Fibroblast of lung (primary cell): Measurements from ENCODE around the gene TNRC6C. TPM values are rescaled to one million over a fixed set of nuclear protein-coding genes. Genes with fewer than 3 reads are reported as not detected.

Source experiments
- DNase-seq, 2 donors: peaks; one replicate each; pipeline versions ENCODE4 v3.0.0 to v3.0.0-alpha.2; 2010; ENCODE audit warnings: low read depth in 2 of 2
- H2AFZ ChIP-seq: 2 replicates; pipeline ENCODE4 v1.5.1; 2012; ENCODE audit warnings: low read length, control low read depth, inconsistent platforms
- H3K27ac ChIP-seq: 2 replicates; pipeline ENCODE4 v1.5.1; 2011; ENCODE audit warnings: low read length, control low read depth; ENCODE audit not compliant: insufficient read depth
- H3K27me3 ChIP-seq: 2 replicates; pipeline ENCODE4 v1.5.1; 2011; ENCODE audit warnings: mild to moderate bottlenecking, low read length; ENCODE audit not compliant: control insufficient read depth, insufficient read depth
- H3K36me3 ChIP-seq: 2 replicates; pipeline ENCODE4 v1.5.1; 2011; ENCODE audit warnings: low read length; ENCODE audit not compliant: control insufficient read depth, insufficient read depth
- H3K4me1 ChIP-seq: 2 replicates; pipeline ENCODE4 v1.5.1; 2011; ENCODE audit warnings: low read length; ENCODE audit not compliant: control insufficient read depth, insufficient read depth; ENCODE audit errors: extremely low read depth
- H3K4me2 ChIP-seq: 2 replicates; pipeline ENCODE4 v1.5.1; 2011; ENCODE audit warnings: low read length, control low read depth; ENCODE audit not compliant: insufficient read depth; ENCODE audit errors: extremely low read depth
- H3K4me3 ChIP-seq, 4 experiments: fragments of 200-600 bp in 1 of 4; sonication (generic) in 1 of 4; replicated peaks in 1 of 4; 2 replicates each; pipeline ENCODE4 v1.5.1; 2011 to 2016; ENCODE audit warnings: low read length in 4 of 4, low read depth in 3 of 4, mild to moderate bottlenecking in 3 of 4, control low read depth in 2 of 4, inconsistent platforms in 1 of 4, mixed read lengths in 1 of 4; ENCODE audit not compliant: insufficient read depth in 1 of 4; ENCODE audit errors: control extremely low read depth in 1 of 4
- H3K79me2 ChIP-seq: 2 replicates; pipeline ENCODE4 v1.5.1; 2012; ENCODE audit warnings: mild to moderate bottlenecking, low read length, inconsistent platforms; ENCODE audit not compliant: control insufficient read depth, insufficient read depth
- H3K9ac ChIP-seq: 2 replicates; pipeline ENCODE4 v1.5.1; 2011; ENCODE audit warnings: mild to moderate bottlenecking, low read length, control low read depth; ENCODE audit not compliant: insufficient read depth
- H3K9me3 ChIP-seq: 2 replicates; pipeline ENCODE4 v1.5.1; 2012; ENCODE audit warnings: low read depth, low read length; ENCODE audit not compliant: control insufficient read depth, insufficient read depth
- H4K20me1 ChIP-seq: 2 replicates; pipeline ENCODE4 v1.5.1; 2011; ENCODE audit warnings: low read length; ENCODE audit not compliant: control insufficient read depth, insufficient read depth; ENCODE audit errors: extremely low read depth
- CTCF ChIP-seq, 2 donors: IDR thresholded peaks in 1 of 2; conservative IDR thresholded peaks in 1 of 2; 1 replicate in 1 of 2; 2 replicates in 1 of 2; pipeline ENCODE4 v1.5.1; 2011 to 2012; ENCODE audit warnings: low read length in 2 of 2, control low read depth in 1 of 2, inconsistent platforms in 1 of 2, low read depth in 1 of 2, mild to moderate bottlenecking in 1 of 2
- EZH2 ChIP-seq: IDR thresholded peaks from 2 replicates; pipeline ENCODE4 v1.5.1; 2012; ENCODE audit warnings: low read length, control low read depth, mild to moderate bottlenecking; ENCODE audit errors: missing control alignments
- polyA plus RNA-seq, 2 donors: library from polyadenylated mRNA; depleted of rRNA in 1 of 2; stranded (reverse) in 1 of 2; unstranded in 1 of 2; fragments of >200 nt; gene quantifications; 2 replicates each; pipeline ENCODE4 v1.2.1, GENCODE V29; 2011 to 2012; ENCODE audit warnings: missing spikeins in 1 of 2
- total RNA-seq: library from RNA; depleted of rRNA; stranded (reverse); fragments of >200 nt; gene quantifications from 2 replicates; pipeline ENCODE4 v1.2.1, GENCODE V29; 2014

The TNRC6C gene
- total and polyA plus RNA-seq, 2 donors (not counting 1 experiment from before 2014, with no cell fraction given): 2.1 to 4.6 TPM

GRCh38 chr17:78002166-78002565 is 43.7 kb downstream of the TNRC6C start:
- H3K9ac ChIP-seq: no peak overlapping the region
- no peaks in the 10 kb centered on the region for H4K20me1 ChIP-seq
- H3K79me2 ChIP-seq: peaks cover 7% of the 10 kb centered on the region
- H3K27ac ChIP-seq: no peak overlapping the region
- no peak overlapping the region for H2AFZ ChIP-seq
- no peak for DNase-seq
- H3K4me1 ChIP-seq: peaks cover 10% of the 10 kb centered on the region
- no peaks in the 10 kb centered on the region for H3K9me3 ChIP-seq
- H3K27me3 ChIP-seq: no peaks in the 10 kb centered on the region
- no peak overlapping the region for H3K4me2 ChIP-seq
- no peak overlapping the region for H3K4me3 ChIP-seq
- H3K36me3 ChIP-seq: no peaks in the 10 kb centered on the region
- TF ChIP-seq EZH2 (no peak), CTCF (conservative IDR thresholded peaks at IDR 0.05 in 1 of 2, IDR thresholded peaks at IDR 0.05 in 1 of 2; ENCODE audit: low read depth in 1 of 2, low read length in 2 of 2) (no peak)

GRCh38 chr17:78005452-78006171 is 47.1 kb downstream of the TNRC6C start:
- H3K27ac ChIP-seq: no peak overlapping the region
- H3K9me3 ChIP-seq: no peaks in the 10 kb centered on the region

GRCh38 chr17:78006338-78006737 is 47.8 kb downstream of the TNRC6C start:
- no peak overlapping the region for H3K4me2 ChIP-seq
- no peaks in the 10 kb centered on the region for H3K4me1 ChIP-seq
- H4K20me1 ChIP-seq: no peaks in the 10 kb centered on the region
- no peaks in the 10 kb centered on the region for H3K27me3 ChIP-seq
- no peak overlapping the region for H2AFZ ChIP-seq
- no peaks in the 10 kb centered on the region for H3K9me3 ChIP-seq
- no peak for DNase-seq
- no peak overlapping the region for H3K27ac ChIP-seq
- no peak overlapping the region for H3K9ac ChIP-seq
- no peaks in the 10 kb centered on the region for H3K36me3 ChIP-seq
- no peak for TF ChIP-seq EZH2
- no peak for TF ChIP-seq CTCF (conservative IDR thresholded peaks at IDR 0.05 in 1 of 2, IDR thresholded peaks at IDR 0.05 in 1 of 2; ENCODE audit: low read depth in 1 of 2, low read length in 2 of 2)
- H3K79me2 ChIP-seq: no peaks in the 10 kb centered on the region
- no peak overlapping the region for H3K4me3 ChIP-seq

More at GRCh38 chr17:78005452-78006171, 47.1 kb downstream of the TNRC6C start:
- Histone ChIP-seq H3K27me3 (no peaks in the 10 kb centered on the region), H4K20me1 (no peaks in the 10 kb centered on the region), H3K4me2 (no peak overlapping the region), H3K9ac (no peak overlapping the region), H3K79me2 (no peaks in the 10 kb centered on the region), H3K36me3 (no peaks in the 10 kb centered on the region), H2AFZ (no peak overlapping the region), H3K4me1 (peaks cover 4% of the 10 kb centered on the region), H3K4me3 (no peak overlapping the region)
- no peak for TF ChIP-seq EZH2
- TF ChIP-seq CTCF (conservative IDR thresholded peaks at IDR 0.05 in 1 of 2, IDR thresholded peaks at IDR 0.05 in 1 of 2; ENCODE audit: low read depth in 1 of 2, low read length in 2 of 2): no peak
- no peak for DNase-seq
